NCI-H187 treated with DMSO at 0.1 percent for 48 hours (cell line): ENCODE measurements around the gene KIN.
"Not testable (repeated sequence)": the region's sequence is repeated elsewhere in the genome, so short reads cannot be mapped to it uniquely, and the experiment has no call there.

Experiments
- DNase-seq: peaks from one replicate; lab custom pipeline; 2025; lab: John Stamatoyannopoulos, UW

Gene KIN

DNA sequence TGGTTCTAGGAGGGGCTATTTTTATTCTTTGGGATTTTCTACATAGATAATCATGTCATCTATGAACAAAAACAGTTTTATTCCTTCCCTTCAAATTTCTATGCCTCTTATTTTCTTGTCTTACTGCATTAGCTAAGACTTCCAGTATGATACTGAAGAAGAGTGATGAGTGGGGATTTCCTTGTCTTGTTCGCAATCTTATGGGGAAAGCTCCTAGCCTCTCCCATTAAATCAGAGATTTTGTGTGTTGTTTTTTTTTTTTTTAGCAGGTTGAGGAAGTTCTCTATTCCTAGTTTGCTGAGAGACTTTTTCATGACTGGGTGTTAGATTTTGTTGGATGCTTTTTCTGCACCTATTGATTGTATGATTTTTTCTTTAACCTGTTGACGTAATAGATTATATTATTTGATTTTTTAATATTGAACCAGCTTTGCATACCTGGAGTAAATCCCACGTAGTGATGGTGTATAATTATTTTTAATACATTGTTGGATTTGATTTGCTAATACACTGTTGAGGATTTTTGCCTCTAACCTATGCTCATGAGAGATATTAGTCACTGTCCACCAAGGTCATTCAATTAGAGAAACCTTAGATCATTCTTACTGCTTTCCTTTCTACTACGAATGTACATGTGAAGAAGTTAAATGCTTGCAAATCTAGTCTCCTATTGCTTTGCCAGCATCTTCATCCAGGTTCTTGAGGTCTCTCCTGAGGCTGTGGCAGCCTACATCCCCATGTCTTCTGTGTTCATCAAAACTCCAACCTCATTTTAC, 6.6 kb upstream of the KIN start:
- no peak for DNase-seq

DNA sequence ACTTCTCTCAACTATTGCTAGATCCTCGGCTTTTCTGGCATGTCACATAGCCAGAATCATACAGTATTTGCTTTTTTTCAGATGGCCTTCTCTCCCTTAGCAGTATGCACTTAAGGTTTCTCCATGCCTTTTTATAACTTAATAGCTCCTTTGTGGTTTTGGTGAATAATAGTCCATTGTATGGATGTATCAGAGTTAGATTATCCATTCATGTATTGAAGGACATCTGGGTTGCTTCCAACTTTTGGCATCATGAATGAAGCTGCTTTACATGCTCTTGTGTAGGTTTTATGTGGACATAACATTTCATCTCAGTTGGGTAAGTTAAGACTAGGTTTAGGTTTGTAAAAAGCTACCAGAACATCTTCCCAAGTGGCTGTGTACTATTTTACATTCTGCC, 4.7 kb upstream of the KIN start:
- DNase-seq = no peak

DNA sequence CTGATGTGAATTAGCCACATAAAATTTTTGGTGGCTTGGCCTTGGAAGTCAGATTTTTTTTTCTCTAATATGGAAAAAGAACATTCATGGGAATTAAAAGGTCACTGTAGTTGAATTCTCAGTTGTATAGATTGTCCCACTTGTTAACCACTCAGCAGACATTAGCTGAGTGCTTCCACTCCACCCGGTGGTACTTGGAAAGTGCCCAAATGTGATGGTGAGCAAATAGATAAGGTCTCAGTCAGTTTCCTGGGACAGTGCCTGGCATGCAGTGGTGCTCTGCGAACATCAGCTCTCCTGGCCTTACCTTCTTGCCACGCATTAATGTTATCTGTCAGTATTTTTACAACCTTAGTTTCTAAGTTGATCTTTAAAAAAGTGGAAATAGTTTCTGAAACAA, 1.6 kb upstream of the KIN start:
- no peak for DNase-seq

DNA sequence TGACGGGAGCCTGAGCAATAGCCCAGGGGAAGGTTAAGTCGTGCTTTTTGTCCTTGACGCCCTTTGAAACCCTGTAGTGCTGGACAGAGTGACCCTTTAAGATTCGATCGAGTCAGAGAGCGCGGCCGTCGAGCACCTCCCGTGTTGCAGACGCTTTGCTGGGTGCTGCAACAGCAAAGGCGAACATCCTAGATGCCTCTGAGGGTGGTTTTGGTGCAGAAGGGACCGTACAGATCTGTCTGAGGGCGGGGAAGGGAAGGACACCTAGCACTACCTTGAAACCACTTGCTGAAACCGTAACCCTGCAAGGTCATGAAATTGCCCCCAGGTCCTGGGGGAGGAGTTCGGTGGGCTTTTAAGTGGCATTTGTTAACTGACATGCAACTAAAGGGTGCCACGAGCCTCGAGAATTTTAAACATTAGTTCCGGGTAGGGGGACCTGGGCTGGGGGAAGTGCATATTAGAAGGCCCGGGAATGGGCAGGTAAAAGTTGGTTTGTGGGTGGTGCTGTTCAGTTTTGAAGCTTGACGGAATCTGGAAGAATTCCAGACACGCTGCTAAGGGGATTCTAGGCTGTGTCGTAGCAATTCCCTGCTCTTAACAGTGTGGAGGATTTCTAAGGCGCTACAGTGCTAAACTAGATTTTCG, 970 bp upstream of the KIN start:
- DNase-seq = no peak

DNA sequence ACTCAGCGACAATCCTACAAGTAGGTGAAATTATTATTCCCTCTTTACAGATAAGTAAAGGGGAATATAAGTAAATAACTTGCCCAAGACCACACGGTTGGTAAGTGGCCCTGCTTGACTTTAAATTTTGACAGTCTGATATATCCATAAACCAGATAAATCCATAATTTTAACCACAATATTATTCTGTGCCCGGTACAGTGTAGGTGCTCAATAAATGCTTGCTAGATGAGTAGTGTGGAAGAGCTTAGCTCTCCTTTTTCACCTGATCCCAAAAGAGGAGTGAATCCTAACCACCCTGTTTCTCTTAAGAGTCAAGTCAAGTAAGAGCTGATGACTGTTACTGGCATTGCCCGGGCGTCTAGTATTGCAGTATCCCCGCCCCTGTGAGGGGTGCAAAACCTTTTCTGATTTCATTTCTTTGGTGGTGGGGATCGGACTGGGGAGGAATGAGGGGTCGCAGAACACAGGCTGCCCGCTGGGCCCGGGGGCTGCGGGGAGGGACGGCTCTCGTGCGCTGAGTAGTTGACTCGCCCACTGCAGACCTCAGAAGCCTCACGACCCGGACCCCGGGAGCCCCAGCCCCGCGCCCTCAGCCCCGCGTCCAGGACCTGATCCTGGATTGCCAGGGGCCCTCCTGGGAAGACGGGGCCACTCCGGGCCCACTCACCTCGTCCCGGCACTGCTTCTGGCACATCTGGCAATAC, 490 bp downstream of the KIN start:
- DNase-seq = no peak

DNA sequence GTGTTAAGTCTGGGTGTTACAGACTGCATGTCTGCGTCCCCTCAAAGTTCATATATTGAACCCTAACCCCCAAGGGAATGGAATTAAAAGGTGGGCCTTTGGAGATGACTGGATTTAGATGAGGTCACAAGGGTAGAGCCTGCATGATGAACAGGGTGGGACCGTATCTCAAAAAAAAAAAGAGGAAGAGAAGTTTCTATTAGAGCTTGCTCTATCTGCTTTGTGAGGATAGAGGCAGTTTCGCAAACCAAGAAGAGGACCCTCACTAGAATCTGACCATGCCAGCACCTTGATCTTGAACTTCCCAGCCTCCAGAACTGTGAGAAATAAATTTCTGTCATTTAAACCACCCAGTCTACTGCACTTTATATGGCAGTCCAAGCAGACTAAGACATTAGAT, 1.4 kb downstream of the KIN start:
- no peak for DNase-seq

DNA sequence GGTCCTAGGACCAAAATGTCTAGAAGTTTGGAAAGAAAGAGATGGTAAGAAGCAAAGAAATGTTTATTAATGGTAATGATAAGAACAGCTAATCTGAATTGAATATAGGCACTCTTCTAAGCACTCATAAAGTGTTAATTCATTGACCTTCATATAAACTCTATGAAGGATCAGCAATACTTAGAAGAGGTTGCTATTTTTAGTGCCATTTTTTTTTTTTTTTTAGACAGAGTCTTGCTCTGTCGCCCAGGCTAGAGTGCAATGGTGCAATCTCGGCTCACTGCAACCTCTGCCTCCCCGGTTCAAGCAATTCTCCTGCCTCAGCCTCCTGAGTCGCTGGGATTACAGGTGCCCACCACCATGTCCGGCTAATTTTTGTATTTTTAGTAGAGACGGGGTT, 5.6 kb downstream of the KIN start:
- not testable (repeated sequence) for DNase-seq

DNA sequence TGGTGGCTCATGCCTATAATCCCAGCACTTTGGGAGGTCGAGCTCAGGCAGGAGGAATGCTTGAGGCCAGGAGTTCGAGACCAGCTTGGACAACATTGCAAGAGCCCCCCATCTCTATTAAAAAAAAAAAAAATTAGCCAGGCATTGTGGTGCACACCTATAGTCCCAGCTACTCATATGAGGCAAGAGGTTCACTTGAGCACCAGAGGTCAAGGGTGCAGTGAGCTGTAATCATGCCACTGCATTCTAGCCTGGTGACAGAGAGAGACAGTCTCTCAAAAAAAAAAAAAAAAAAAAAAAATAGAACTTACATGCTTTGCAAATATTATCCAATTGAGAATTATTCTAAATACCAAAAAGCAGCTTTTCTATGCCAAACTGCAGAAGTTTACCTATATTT, 11.0 kb downstream of the KIN start:
- DNase-seq = no peak

DNA sequence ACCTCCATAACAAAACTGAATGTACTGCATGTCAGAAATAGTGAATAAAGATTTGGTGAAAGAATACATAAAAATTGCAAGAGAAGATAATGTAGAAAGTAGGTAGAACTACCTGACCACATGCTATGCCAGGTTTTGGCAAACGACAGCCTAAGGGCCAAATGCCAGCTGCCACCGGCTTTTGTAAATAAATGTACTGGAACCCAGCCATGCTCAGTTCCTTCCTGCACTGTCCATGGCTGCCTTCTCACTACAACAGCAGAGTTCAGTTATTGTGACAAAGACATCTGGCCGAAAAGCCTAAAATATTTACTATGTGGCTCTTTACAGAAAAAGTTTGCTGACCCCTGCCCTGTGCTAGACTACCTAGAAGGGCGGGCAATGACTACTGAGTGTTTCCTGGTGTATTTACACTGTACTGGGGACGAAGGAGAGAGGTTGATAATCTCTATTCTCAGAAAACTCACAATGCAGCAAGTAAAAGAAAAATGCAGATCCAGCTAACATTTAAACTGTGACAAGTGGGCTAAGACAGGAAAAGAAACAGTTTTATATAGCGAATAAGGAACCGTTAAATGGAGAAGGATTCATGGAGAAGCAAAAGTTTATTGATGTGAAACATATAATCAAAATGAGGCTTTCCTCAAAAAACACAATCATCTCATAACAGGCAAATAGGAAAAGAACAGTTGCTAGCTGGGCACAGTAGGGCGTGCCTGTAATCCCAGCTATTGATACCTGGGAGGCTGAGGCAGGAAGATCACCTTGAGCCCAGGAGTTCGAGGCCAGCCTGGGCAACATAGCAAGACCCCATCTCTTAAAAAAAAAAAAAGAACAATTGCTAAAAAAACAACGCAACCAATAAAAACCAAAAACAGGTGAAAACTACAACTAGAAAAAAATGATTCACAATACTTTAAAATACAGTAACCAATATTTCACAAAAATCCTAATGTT, 13.7 kb downstream of the KIN start:
- no peak for DNase-seq

DNA sequence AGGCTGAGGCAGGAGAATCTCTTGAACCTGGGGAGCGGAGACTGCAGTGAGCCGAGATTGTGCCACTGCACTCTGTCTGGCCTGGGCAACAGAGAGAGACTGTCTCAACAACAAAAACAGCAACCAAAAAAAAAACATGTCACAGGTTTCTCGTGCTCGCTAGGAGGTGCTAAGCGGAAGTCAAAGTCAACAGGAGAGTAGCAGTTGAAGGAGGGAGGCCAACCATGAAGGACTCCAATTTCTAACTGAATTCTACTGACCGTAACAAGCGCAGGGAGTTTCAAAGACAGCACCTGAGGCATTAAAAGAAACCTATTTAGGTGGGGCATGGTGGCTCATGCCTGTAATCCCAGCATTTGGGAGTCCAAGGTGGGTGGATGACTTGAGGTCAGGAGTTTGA, 19.4 kb downstream of the KIN start:
- no peak for DNase-seq

DNA sequence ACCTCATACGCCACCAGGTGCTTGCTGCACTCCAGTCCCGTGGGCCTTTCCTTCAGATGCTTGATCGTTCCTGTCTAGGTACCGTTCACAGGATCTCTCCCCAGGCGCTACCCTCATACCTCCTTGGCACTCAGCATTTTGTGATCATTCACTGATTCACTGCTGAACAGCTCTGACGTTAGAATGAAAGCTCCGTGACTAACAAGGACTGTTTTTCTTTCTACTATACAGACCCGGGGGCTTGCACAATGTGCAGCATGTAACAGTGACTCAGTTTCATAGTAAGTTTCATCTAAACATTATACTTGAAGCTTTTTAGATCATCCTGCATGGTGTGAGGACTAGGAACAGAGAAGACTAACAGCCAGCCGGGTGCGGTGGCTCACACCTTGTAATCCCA, 20.6 kb downstream of the KIN start:
- no peak for DNase-seq

DNA sequence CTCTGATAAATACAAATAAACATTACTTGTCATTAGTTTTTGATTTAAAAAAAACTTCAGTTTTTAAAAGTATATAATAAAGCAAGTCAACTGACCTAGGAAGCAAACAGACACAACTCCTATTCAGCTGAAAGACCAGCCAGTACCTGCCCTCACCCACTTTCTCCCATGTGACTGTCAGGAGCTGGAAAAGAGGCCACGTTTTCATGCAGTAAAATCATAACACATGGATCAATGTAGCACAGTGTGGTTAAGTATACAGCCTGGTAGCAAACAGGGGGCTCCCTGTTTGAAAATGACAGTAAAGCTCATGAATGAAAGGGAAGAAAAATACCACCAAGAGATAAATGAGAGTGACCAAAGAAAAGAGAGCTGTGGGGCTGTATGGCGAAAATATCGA, 21.6 kb downstream of the KIN start:
- DNase-seq = no peak

DNA sequence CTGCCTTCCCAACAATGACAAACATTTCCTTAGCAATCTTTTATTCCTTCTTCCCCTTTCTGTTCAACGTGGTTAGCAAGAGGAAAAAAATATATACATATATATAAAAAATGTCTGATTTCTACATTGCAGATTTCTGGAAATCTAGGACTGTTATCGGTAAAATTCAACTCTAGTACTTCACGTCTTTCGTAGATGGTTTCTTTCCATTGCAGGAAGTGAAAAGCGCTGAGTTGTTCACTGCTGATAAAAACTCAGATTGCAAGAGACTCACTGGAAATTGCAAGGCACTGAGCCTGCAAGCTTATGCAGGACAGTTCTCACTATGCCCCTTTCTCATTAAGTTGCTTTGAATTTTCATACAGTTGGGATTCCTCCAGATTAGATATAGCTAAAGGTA, 23.9 kb downstream of the KIN start:
- DNase-seq = no peak

DNA sequence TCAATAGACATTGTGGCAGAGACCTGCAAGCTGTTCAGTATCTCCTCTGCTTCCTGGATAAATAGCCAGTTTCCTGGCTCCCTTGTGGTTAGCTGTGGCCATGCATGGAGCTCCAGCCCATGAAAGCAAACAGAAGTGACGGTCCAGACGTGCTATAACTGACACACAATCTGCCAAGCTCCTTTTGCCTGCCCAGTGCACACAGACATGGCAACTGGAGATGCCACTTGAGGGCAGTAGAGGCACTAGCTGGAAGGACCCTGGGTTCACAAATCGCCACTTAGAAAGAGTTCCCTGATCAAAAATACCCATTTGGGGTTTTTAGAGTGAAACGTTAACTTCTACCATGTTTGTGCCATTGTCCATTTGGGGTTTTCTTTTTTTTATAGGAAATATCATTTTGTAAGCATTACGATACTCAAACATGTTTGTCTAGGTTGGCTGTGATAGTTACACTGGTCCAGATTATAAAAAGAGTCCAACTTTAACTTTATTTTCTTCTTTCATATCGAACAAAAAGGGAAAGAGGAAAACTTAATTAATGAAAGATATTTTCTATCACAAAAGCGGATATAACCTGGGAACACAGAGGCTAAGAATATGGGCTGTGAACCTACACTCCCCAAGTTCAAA, 31.3 kb downstream of the KIN start:
- no peak for DNase-seq

DNA sequence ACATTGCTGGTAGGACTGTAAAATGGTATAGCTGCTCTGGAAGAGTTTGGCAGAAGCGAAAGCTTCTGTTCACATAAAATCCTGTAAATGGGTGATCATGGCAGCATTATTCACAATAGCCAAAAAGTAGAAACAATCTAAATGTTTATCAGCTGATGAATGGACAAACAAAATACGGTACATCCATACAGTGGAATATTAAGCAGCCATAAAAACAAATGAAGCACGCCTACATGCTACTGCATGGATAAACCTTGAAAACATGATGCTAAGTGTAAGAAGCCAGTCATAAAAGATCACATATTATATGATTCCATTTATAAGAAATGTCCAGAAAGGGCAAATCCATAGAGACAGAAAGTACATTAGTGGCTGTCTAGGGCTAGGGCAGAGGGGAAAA, 32.7 kb downstream of the KIN start:
- DNase-seq = no peak

DNA sequence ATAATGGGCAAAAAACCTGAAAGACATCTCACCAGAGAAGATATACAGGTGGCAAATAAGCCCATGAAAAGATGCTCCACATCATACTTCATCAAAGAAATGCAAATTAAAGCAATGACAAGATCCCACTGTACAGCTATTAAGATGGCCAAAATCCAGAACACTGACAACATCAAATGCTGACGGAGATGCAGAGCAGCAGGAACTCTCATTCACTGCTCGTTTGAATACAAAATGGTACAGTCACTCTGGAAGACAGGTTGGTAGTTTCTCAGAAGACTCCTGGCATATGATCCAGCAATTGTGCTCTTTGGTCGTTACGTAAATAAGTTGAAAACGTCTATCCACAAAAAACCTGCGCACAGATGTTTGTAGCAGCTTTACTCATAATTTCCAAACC, 35.5 kb downstream of the KIN start:
- DNase-seq = no peak

DNA sequence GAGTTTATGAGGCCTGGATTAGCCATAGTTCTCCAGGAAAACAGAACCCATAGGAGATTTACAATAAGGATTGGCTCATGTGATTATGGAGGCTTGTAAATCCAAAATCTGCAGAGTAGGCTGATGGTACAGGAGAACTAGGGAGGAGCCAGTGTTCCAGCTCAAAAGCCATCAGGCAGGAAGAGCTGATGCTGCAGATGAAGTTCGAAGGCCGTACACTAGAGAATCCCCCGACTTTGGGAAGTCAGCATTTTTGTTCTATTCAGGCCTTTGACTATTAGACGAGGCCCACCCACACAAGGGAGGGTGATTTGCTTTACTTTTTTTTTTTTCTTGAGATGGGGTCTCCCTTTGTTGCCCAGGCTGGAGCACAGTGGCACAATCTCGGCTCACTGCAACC, 37.6 kb downstream of the KIN start:
- DNase-seq = no peak

DNA sequence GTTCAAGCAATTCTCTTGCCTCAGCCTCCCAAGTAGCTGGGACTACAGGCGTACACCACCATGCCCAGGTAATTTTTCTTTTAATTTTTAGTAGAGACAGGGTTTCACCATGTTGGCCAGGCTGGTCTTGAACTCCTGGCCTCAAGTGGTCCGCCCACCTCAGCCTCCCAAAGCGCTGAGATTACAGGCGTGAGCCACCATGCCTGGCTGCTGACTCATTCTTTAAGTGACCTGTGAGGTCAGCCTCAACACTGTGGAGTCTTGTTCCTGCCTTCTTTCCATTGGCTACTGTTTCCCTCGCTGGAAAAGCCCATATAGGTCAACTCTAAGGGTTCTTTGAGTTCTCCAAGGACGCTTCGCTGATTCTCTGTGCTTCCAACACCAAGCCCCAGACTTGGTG, 39.2 kb downstream of the KIN start:
- not testable (repeated sequence) for DNase-seq

DNA sequence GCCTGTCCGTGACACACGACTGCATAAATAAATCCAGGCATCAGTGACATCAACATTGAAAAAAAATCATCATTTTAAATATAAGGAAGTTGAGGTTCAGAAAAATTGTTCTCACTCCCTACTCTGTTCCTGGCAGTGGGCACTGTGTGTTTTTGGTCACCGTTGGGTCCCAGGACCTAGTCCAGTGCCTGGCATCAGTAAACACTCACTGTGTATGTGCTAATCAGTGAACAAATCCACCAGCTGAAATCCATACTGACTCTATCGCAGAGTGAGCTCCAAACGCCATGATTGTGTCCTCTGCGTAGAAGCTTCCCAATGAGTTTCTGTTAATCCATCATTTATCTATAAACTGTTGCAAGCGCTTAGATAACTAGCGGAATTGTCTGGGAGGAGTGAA, 43.5 kb downstream of the KIN start:
- DNase-seq = no peak

DNA sequence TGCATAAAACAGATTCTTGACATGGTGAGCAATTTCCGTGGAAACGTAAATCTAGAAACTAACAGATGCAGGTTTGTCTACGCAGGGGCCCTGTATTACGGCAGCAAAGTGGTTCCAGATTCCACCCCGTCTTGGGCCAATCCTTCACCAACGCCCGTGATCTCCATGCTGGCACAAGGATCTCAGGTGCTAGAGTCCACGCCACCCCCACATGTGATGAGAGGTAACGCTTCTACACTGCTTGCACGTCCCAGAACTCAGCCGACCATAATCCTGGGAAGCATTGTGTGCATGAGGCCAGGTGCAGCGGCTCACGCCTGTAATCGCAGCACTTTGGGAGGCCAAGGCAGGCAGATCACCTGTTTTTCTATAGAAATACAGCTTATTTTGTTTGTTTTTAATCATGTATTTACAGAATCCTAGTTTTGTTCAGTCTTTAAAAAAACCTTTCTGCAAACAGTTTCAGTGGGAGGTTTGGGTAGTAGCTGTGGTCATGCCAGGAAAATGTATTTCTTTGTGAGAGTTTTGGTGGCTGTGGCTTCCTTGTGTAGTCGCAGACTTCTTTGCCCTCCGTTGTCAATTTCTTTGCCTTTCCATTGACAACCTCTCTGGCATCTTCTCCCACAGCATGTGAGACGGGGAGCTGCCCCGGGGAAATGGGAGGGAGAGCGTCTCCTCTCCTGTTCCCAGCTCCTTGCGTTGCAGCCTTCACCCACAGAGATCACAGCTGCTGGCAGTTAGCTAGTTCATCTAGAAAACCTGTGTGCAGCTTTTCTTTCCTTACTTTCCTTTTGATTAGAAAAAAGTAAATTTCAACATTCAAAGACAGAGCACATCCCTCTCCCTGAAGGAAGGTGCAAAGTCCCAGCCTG, 49.0 kb downstream of the KIN start:
- DNase-seq = no peak

DNA sequence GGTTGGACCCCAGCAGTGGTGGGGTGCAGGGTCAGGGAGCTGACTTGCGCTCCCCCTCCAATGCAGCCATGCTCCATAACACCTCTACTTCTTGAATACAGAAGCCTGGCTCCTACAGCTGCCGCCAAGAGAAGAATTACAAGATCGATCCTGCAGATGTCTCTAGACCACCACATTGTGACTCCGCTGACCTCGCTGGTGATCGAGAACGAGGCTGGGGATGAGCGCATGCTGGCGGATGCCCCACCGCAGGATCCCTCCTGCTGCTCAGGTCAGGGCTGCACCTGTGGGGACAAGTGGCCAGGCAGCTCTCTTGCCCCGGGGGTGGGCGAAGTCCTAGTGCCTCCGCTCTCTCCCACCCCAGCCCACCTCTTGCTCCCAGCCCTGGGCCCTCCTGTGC, 53.0 kb downstream of the KIN start:
- no peak for DNase-seq
